Activated CD8-positive, alpha-beta memory T cell treated with anti-CD3 and anti-CD28 coated beads for 48 hours (primary cell): ENCODE results near the gene CTNNBIP1.
"Not testable (repeated sequence)": the region's sequence is repeated elsewhere in the genome, so short reads cannot be mapped to it uniquely, and the experiment has no call there.

Experiments
- DNase-seq, 3 experiments: peaks; one replicate each; pipeline ENCODE4 v3.0.0-alpha.2; 2020; ENCODE audit warnings: low read depth in 2 of 3, low spot score in 2 of 3

Gene CTNNBIP1

GRCh38 chr1:9808459-9808858 is 101.6 kb downstream of the CTNNBIP1 start:
- no peak for DNase-seq

- DNase-seq: no peak
Observed at GRCh38 chr1:9807541-9807940, 102.5 kb downstream of the CTNNBIP1 start.

- DNase-seq: not testable (repeated sequence)
Observed at GRCh38 chr1:9805972-9806371, 104.1 kb downstream of the CTNNBIP1 start.

GRCh38 chr1:9805006-9805508 is 105.0 kb downstream of the CTNNBIP1 start:
- DNase-seq: no peak

GRCh38 chr1:9803003-9803918 is 106.8 kb downstream of the CTNNBIP1 start:
- DNase-seq: not testable (repeated sequence)

GRCh38 chr1:9801909-9802308 is 108.2 kb downstream of the CTNNBIP1 start:
- DNase-seq: no peak
